Measurements from ENCODE around the gene FGD2. TPM values are rescaled to one million over a fixed set of nuclear protein-coding genes. Genes with fewer than 3 reads are reported as not detected.

The FGD2 gene, protein sequence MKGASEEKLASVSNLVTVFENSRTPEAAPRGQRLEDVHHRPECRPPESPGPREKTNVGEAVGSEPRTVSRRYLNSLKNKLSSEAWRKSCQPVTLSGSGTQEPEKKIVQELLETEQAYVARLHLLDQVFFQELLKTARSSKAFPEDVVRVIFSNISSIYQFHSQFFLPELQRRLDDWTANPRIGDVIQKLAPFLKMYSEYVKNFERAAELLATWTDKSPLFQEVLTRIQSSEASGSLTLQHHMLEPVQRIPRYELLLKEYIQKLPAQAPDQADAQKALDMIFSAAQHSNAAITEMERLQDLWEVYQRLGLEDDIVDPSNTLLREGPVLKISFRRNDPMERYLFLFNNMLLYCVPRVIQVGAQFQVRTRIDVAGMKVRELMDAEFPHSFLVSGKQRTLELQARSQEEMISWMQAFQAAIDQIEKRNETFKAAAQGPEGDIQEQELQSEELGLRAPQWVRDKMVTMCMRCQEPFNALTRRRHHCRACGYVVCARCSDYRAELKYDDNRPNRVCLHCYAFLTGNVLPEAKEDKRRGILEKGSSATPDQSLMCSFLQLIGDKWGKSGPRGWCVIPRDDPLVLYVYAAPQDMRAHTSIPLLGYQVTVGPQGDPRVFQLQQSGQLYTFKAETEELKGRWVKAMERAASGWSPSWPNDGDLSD
- not detected in 2 replicates for polyA plus RNA-seq
- not detected in 2 replicates for polyA minus RNA-seq

DNA sequence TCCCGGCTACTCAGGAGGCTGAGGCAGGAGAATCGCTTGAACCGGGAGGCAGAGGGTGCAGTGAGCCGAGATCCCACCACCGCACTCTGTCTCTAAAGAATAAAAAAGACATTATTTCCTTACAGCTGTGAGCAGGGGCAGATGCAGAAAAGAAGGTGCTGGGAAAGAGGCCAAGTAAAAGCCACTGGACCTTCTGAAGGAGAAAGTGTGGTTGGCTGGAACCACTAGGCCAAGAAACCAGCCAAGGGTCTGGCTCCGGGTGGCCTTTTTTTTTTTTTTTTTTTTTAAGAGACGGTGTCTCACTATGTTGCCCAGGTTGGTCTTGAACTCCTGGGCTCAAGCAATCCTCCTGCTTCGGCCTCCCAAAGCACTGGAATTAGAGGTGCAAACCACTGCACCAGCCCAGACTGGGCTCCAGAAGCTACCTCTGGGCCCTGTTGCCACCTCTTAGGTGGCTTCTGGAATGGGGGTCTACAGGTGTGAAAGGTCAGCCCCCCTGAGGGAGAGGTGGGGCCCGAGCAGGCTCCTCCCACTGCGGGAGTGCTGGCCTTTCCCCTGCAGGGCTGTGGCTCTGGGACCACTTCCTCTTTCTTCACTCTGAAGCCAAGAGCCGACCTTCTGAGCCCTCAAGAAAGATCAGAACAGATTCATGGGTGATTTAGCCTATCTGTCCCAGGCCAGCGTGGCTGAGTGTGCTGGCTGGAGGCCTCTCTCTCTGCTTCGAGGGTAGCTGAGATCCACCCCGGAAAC lies at the start of gene FGD2:
Gene FGD2 (plus strand): TSS at position 595 of the 750 bp plus-strand sequence. CDS start 163 bp downstream, outside the sequence.
- no peaks in the 10 kb centered on the region for H3F3A ChIP-seq (ENCODE audit: insufficient read depth, low read length, poor library complexity, severe bottlenecking)
- no peaks in the 10 kb centered on the region for H3K9me3 ChIP-seq (ENCODE audit: low read length)
- TF ChIP-seq RAD21 (conservative IDR thresholded peaks at IDR 0.05) (no peak), EP300 (conservative IDR thresholded peaks at IDR 0.05; ENCODE audit: poor library complexity, severe bottlenecking) (no peak), EZH2 (IDR thresholded peaks at IDR 0.05; ENCODE audit: borderline replicate concordance, insufficient read depth, low read length, poor library complexity, severe bottlenecking) (no peak), SMC3 (conservative IDR thresholded peaks at IDR 0.05; ENCODE audit: poor library complexity) (no peak), TAF1 (IDR thresholded peaks at IDR 0.05; ENCODE audit: low read depth) (no peak), POLR2AphosphoS5 (IDR thresholded peaks at IDR 0.05) (no peak), MXI1 (conservative IDR thresholded peaks at IDR 0.05; ENCODE audit: poor library complexity, severe bottlenecking) (no peak)
- TF ChIP-seq, protein P1, sequence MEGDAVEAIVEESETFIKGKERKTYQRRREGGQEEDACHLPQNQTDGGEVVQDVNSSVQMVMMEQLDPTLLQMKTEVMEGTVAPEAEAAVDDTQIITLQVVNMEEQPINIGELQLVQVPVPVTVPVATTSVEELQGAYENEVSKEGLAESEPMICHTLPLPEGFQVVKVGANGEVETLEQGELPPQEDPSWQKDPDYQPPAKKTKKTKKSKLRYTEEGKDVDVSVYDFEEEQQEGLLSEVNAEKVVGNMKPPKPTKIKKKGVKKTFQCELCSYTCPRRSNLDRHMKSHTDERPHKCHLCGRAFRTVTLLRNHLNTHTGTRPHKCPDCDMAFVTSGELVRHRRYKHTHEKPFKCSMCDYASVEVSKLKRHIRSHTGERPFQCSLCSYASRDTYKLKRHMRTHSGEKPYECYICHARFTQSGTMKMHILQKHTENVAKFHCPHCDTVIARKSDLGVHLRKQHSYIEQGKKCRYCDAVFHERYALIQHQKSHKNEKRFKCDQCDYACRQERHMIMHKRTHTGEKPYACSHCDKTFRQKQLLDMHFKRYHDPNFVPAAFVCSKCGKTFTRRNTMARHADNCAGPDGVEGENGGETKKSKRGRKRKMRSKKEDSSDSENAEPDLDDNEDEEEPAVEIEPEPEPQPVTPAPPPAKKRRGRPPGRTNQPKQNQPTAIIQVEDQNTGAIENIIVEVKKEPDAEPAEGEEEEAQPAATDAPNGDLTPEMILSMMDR (IDR thresholded peaks at IDR 0.05; ENCODE audit: poor library complexity, severe bottlenecking), result no peak
- TF ChIP-seq, protein P2, sequence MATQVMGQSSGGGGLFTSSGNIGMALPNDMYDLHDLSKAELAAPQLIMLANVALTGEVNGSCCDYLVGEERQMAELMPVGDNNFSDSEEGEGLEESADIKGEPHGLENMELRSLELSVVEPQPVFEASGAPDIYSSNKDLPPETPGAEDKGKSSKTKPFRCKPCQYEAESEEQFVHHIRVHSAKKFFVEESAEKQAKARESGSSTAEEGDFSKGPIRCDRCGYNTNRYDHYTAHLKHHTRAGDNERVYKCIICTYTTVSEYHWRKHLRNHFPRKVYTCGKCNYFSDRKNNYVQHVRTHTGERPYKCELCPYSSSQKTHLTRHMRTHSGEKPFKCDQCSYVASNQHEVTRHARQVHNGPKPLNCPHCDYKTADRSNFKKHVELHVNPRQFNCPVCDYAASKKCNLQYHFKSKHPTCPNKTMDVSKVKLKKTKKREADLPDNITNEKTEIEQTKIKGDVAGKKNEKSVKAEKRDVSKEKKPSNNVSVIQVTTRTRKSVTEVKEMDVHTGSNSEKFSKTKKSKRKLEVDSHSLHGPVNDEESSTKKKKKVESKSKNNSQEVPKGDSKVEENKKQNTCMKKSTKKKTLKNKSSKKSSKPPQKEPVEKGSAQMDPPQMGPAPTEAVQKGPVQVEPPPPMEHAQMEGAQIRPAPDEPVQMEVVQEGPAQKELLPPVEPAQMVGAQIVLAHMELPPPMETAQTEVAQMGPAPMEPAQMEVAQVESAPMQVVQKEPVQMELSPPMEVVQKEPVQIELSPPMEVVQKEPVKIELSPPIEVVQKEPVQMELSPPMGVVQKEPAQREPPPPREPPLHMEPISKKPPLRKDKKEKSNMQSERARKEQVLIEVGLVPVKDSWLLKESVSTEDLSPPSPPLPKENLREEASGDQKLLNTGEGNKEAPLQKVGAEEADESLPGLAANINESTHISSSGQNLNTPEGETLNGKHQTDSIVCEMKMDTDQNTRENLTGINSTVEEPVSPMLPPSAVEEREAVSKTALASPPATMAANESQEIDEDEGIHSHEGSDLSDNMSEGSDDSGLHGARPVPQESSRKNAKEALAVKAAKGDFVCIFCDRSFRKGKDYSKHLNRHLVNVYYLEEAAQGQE (IDR thresholded peaks at IDR 0.05; ENCODE audit: borderline replicate concordance), result no peak
- H2AFZ ChIP-seq (ENCODE audit: low read depth, low read length), result no peak within 1 kb of the TSS
- H3K4me2 ChIP-seq (ENCODE audit: low read length), result no peak within 1 kb of the TSS
- H3K9me2 ChIP-seq (ENCODE audit: insufficient read depth, low read length), result no peaks in the 10 kb centered on the region
- no peaks in the 10 kb centered on the region for H3K36me3 ChIP-seq (ENCODE audit: insufficient read depth, low read length)
- H3K27me3 ChIP-seq (ENCODE audit: insufficient read depth, low read depth, low read length), result no peaks in the 10 kb centered on the region
- H3K9ac ChIP-seq (ENCODE audit: low read length), result no peak within 1 kb of the TSS
- H3K4me3 ChIP-seq (ENCODE audit: low read length), result no peak within 1 kb of the TSS
- H3K79me2 ChIP-seq (replicated peaks; ENCODE audit: insufficient read depth, low read length), result no peaks in the 10 kb centered on the region
- no peaks in the 10 kb centered on the region for H4K20me1 ChIP-seq (ENCODE audit: insufficient read depth)
- H3K27ac ChIP-seq (ENCODE audit: low read length), result no peak within 1 kb of the TSS

Data from neural cell (in vitro differentiated cells).